ENCODE data around the gene NHSL1. TPM values are rescaled to one million over a fixed set of nuclear protein-coding genes. Genes with fewer than 3 reads are reported as not detected.

The NHSL1 gene
- total RNA-seq, 1 donor from 2014 or later, result 53.0 TPM

DNA sequence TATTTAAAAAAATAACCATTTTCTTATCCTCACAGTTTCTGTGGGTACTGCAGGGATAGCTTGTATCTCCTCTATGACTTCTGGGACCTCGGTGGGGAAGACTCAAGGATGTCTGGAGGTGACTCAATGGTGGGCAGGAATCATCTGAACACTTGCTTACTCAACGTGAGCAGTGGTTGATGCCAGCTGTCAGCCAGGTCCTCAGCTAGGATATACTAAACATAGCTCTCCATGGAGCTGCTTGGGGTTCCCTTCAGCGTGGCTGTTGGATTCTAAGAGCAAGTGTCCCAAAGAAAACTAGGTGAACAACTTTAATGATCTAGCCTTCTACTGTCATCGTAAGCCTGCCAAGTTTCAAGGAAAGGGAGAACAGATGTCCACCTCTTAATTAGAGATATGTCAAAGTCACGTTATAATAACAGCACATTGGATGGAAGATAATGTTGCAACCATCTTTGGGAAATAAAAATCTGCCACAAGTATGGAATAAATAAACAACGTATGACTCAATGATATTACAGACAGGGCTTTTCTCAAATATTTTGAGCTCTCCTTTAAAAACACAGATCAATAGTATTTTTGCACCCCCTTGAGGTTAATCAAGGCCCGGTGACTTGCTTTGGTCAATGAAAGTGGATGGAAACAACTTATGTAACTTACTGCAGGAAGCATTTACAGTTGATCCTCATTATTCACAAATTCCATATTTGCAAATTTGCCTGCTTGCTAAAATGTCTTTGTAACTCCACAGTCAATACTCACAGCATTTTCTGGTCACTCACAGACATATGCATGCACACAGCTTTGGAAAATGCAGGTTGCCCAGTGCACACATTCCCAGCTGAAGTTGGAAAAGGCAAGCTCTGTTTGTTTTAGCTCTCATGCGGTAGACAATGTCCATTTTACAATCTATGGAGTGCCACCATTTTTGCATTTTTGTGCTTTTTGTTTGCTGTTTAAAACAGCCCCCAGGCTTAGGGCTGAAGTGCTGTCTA lies 101.9 kb downstream of the NHSL1 start:
- ATAC-seq, result peak; percentile 59
- intact Hi-C loops (cut with micrococcal nuclease), result no loop called here
- no peak for DNase-seq

DNA sequence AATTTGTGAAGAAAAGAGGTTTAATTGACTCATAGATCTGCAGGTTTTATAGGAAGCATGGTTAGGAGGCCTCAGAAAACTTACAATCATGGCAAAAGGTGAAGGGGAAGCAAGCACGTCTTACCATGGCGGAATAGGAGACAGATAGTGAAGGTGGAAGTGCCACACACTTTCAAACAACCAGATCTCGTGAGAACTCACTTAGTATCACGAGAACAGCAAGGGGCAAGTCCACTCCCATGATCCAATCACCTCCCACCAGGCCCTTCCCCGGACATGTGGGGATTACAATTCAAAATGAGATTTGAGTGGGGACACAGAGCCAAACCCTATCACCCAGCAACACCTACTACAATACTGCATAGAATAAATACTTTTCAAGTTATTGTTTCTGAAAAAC lies 102.6 kb downstream of the NHSL1 start:
- DNase-seq, result no peak
- ATAC-seq, result no peak
- intact Hi-C loops (cut with micrococcal nuclease), result no loop called here

- peak; percentile 93 for ATAC-seq
- intact Hi-C loops (cut with micrococcal nuclease), result no loop called here
Measured at GRCh38 chr6:138393871-138394783, 105.2 kb downstream of the NHSL1 start.

DNA sequence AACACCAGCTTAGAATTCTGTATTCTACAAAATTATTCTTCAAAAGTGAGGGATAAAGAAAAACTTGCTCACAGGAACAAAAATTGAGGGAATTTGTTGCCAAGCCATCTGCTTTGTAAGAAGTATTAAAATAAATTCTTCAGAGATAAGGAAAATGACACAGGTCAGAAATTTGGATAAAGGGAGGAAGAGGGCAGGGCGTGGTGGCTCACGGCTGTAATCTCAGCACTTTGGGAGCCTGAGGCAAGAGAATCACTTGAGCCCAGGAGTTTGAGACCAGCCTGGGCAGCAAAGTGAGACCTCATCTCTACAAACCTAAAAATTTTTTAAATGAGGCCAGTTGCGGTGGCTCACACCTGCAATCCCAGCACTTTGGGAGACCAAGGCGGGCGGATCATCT lies 109.7 kb downstream of the NHSL1 start:
- intact Hi-C loops (cut with micrococcal nuclease), result no loop called here
- DNase-seq, result no peak
- ATAC-seq, result no peak

More at GRCh38 chr6:138393871-138394783, 105.2 kb downstream of the NHSL1 start:
- no peak for DNase-seq

- intact Hi-C loops (cut with micrococcal nuclease), result no loop called here
- DNase-seq, result no peak
- ATAC-seq, result no peak
Measured at GRCh38 chr6:138387577-138388368, 111.5 kb downstream of the NHSL1 start.

- ATAC-seq (no peak), DNase-seq (no peak)
- intact Hi-C loops (cut with micrococcal nuclease), result no loop called here
Measured at GRCh38 chr6:138386897-138387296, 112.4 kb downstream of the NHSL1 start.

DNA sequence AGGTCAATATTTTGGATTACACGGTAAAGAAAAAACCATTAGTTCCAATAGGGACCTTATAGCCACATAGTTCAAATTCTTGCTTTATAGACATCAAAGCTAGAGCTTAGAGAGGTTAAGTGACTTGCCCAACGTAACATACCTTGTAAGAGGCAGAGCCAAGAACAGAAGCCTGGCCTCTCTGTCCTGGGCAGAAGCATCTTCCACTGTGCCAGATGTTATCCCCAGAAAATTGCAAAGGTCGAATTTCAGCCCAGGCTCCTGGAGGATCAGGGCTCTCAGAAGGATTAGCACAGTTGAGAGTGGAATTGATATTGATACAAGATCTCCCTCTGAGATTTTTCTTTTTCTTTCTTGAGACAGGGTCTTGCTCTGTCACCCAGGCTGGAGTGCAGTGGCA lies 115.5 kb downstream of the NHSL1 start:
- intact Hi-C loops (cut with micrococcal nuclease), result no loop called here
- ATAC-seq (no peak), DNase-seq (no peak)

GRCh38 chr6:138382498-138383265 lies 116.6 kb downstream of the NHSL1 start:
- DNase-seq, result no peak
- no peak for ATAC-seq
- intact Hi-C loops (cut with micrococcal nuclease), result no loop called here

DNA sequence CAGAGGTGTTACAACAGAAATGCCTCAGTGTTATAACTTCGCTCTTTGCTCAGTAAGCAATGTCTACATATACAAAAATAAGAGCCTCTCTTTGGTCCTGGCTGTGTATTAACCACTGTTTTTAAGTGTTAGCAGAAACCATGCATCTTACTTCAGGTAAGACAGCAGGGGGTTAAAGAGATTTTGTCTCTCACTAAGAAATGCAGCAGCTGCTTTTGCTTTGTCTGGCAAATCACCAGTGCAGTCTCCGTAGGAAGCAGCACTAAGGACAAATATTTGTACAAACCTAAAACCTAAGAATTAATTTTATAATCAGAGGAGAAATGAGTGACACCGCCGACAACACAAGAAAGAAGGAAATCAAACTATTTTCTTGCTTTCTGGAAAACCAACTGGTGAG lies 120.8 kb downstream of the NHSL1 start:
- no peak for ATAC-seq
- DNase-seq, result no peak
- intact Hi-C loops (cut with micrococcal nuclease), result no loop called here

DNA sequence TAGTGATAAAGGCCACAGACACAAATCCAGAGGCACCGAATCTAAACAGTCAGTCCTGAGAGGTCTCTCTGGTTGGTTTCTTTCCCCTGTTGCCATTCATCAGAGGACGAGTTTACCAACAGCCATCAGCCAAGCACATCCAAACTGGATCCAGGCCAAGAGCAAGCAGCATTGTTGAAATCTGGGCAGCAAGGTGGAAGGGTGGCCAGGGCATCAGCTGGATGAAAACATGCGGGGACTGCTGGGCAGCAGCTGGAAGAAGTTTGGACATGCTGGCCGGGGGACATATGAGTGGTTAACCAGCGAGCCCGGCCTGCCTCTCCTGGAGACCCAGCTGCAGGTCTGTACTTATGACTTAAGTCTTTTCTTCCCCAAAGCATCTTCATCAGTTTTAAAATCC lies 121.5 kb downstream of the NHSL1 start, which contains the start of gene SMIM28:
TSS of gene SMIM28 (plus strand) at position 62 of the 400 bp plus-strand sequence. CDS start at position 230, 168 bp downstream.
- intact Hi-C loops (cut with micrococcal nuclease), result no loop called here
- ATAC-seq (peak; percentile 26), DNase-seq (no peak)

GRCh38 chr6:138377042-138377441 lies 122.3 kb downstream of the NHSL1 start:
- intact Hi-C loops (cut with micrococcal nuclease), result no loop called here
- DNase-seq (no peak), ATAC-seq (no peak)

DNA sequence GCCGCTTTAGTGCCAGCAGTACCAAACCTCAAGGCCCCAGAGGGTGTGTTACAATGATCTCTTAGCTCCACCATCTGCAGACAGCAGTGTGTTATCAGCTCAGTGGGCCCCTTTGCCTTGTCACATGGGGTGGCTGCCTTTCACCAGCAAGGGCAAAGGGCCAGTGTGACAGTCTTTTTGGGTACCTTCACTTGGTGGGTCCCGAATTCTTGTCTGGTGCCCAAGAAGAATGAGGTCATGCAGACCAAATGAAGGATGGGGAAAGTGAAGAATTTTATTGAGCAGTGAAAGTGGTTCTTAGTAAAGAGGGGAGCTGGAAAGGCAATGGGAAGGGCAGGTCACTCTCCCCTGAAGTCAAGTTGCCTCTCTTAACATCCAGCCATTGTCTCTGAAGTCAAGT lies 124.5 kb downstream of the NHSL1 start:
- DNase-seq (no peak), ATAC-seq (no peak)
- intact Hi-C loops (cut with micrococcal nuclease), result no loop called here

DNA sequence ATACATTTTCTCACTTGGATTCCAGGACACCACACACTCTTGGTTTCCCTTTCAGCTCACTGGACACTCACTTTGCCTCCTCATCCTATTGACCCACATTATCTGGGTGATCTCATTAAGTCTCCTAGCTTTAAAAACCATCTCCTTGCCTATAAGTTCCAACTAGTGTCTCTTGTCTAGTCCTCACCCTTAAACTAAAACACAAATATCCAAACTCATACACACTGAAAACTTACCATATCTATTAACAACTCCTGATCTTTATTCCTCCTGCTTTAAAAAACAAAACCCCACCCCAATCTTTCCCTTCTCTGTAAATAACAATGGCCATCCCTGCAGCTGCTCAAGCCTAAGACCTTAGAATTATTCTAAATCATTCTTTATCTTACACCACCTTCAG lies 125.1 kb downstream of the NHSL1 start:
- intact Hi-C loops (cut with micrococcal nuclease), result no loop called here
- ATAC-seq (no peak), DNase-seq (no peak)

DNA sequence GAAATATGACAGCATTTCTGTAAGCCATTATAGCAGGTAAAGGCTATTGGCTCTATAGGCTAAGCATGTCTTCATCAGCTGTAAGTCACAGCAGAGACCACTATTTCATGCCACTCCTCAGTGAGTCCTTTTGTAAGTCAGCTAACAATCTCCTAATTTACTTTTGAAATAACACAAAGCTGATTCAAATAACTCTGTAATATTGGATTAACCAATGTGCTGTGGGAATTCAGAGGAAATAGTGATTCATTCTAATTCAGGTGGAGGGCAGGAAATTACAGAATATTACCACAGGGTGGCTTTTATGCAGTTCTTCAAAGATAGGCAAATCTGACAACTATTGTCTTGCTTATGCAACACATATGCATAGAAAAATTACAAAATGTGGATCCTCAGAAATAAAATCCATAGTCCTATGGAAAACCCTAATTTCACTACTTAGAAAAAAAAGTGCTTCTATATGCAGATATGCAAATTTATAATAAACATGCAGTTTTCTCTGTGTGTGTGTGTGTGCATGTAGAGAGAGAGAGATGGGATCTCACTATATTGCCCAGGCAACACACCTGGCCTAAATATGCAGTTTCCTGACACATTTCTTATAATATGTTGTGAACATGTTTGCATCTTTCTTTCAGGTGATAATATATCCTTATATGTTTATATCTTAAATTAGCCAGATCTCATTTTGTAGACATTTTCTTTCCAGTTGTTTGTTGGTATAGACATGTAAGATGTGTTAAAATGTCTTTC lies 126.4 kb downstream of the NHSL1 start:
- ATAC-seq (no peak), DNase-seq (no peak)
- intact Hi-C loops (cut with micrococcal nuclease), result no loop called here

Measured in left ventricle myocardium superior (tissue), 1 donor.